Measurements from ENCODE around the gene DLGAP1. TPM values are rescaled to one million over a fixed set of nuclear protein-coding genes. Genes with fewer than 3 reads are reported as not detected.

The DLGAP1 gene
- total and polyA plus RNA-seq, 10 donors: 0.11 to 6.0 (median 2.1) TPM

- DNase-seq: no peak
- H3K27me3 ChIP-seq (replicated peaks in 1 of 7): no peaks in the 10 kb centered on the region
- intact Hi-C loops (cut with DNase I; ENCODE audit: low total_unique reads): no loop called here
- no peaks in the 10 kb centered on the region for H3K36me3 ChIP-seq
- no peak overlapping the region for H3K27ac ChIP-seq
- WGBS, 5 donors: 74 to 80% (median 77%) methylated on average over 7 of the region's 7 CpGs
- no peak overlapping the region for H3K4me3 ChIP-seq
- no peak for TF ChIP-seq CTCF (IDR thresholded peaks at IDR 0.05 in 8 of 11, conservative IDR thresholded peaks at IDR 0.05 in 3 of 11)
- no peaks in the 10 kb centered on the region for H3K4me1 ChIP-seq
- H3K9me3 ChIP-seq: peaks cover 0 to 9% (median 0%) of the 10 kb centered on the region in 8 donors
Measured at GRCh38 chr18:4181882-4182568, 273.1 kb downstream of the DLGAP1 start.

GRCh38 chr18:4181086-4181485, 274.0 kb downstream of the DLGAP1 start:
- TF ChIP-seq POLR2A (IDR thresholded peaks at IDR 0.05) (no peak), CTCF (IDR thresholded peaks at IDR 0.05 in 8 of 11, conservative IDR thresholded peaks at IDR 0.05 in 3 of 11) (no peak), POLR2AphosphoS5 (IDR thresholded peaks at IDR 0.05) (no peak)

GRCh38 chr18:4172196-4173100, 282.7 kb downstream of the DLGAP1 start:
- H3K9me3 ChIP-seq: no peaks in the 10 kb centered on the region
- no peaks in the 10 kb centered on the region for H3K27me3 ChIP-seq (replicated peaks in 1 of 7)
- intact Hi-C loops (cut with DNase I; ENCODE audit: low total_unique reads): no loop called here
- no peak overlapping the region for H3K4me3 ChIP-seq
- no peaks in the 10 kb centered on the region for H3K36me3 ChIP-seq
- H3K27ac ChIP-seq: no peak overlapping the region
- no peak for DNase-seq
- 68 to 75% (median 73%) methylated on average over 6 of the region's 6 CpGs for WGBS, 5 donors
- H3K4me1 ChIP-seq: no peaks in the 10 kb centered on the region
- TF ChIP-seq CTCF (IDR thresholded peaks at IDR 0.05 in 8 of 11, conservative IDR thresholded peaks at IDR 0.05 in 3 of 11) (no peak), POLR2A (IDR thresholded peaks at IDR 0.05) (no peak), POLR2AphosphoS5 (IDR thresholded peaks at IDR 0.05) (no peak)

More at GRCh38 chr18:4181086-4181485, 274.0 kb downstream of the DLGAP1 start:
- no peak for DNase-seq
- no peaks in the 10 kb centered on the region for H3K36me3 ChIP-seq
- WGBS, 5 donors: 56 to 76% (median 62%) methylated on average over 3 of the region's 3 CpGs
- H3K4me3 ChIP-seq: no peak overlapping the region
- no peaks in the 10 kb centered on the region for H3K4me1 ChIP-seq
- H3K9me3 ChIP-seq: peaks cover 0 to 8% (median 0%) of the 10 kb centered on the region in 8 donors
- intact Hi-C loops (cut with DNase I; ENCODE audit: low total_unique reads): no loop called here
- H3K27ac ChIP-seq: no peak overlapping the region
- H3K27me3 ChIP-seq (replicated peaks in 1 of 7): no peaks in the 10 kb centered on the region

- WGBS, 5 donors: 69 to 76% (median 70%) methylated on average over 4 of the region's 4 CpGs
- no peaks in the 10 kb centered on the region for H3K36me3 ChIP-seq
- intact Hi-C loops (cut with DNase I; ENCODE audit: low total_unique reads): no loop called here
- TF ChIP-seq POLR2AphosphoS5 (IDR thresholded peaks at IDR 0.05) (no peak), POLR2A (IDR thresholded peaks at IDR 0.05) (no peak), CTCF (IDR thresholded peaks at IDR 0.05 in 8 of 11, conservative IDR thresholded peaks at IDR 0.05 in 3 of 11) (no peak)
- H3K27me3 ChIP-seq (replicated peaks in 1 of 7): no peaks in the 10 kb centered on the region
- no peak overlapping the region for H3K27ac ChIP-seq
- H3K9me3 ChIP-seq: peaks cover 0 to 6% (median 0%) of the 10 kb centered on the region in 8 donors
- no peak overlapping the region for H3K4me3 ChIP-seq
- no peaks in the 10 kb centered on the region for H3K4me1 ChIP-seq
- DNase-seq: no peak
Measured at GRCh38 chr18:4157352-4157751, 297.8 kb downstream of the DLGAP1 start.

All from spleen (tissue), 11 donors.